SK-N-SH treated with all-trans-retinoic acid at 6 μM for 48 hours (cell line): ENCODE measurements around the gene FAM89A.

Experiments used
- TCF4 ChIP-seq: fragments of 250-450 bp; sonication (Bioruptor Pico); IDR thresholded peaks from 2 replicates; pipeline ENCODE4 v1.8.0; 2021; ENCODE audit warnings: mild to moderate bottlenecking, moderate library complexity, borderline replicate concordance
- TF ChIP-seq, protein P1 (sequence below): fragments of 250-450 bp; sonication (Bioruptor Pico); IDR thresholded peaks from 2 replicates; pipeline ENCODE4 v1.5.0; 2020; ENCODE audit warnings: mild to moderate bottlenecking, moderate library complexity

DNA sequence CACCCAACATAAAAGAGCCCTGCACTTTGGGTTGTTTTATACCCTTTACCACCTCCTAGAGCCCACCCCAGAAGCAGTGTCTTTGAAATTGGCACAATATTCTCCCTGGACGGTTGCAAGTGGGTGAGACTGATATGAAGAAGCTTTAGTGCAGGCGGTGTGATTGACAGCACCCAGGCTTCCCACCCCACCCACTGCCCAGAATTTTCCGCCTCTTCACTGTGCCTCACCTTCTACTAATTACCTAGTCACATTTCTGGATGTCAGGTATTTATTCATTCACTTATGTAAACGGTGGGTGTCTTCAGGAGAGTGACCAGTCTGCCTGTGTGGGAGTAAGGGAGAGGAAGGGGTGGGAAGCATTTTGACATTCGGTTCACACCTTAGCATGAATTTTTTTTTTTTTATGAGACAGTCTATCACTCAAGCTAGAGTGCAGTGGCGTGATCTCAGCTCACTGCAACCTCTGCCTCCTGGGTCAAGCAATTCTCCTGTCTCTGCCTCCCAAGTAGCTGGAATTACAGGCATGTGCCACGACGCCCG is 1.7 kb upstream of the FAM89A start:
- no peak for TF ChIP-seq TCF4
- TF ChIP-seq, protein P1, sequence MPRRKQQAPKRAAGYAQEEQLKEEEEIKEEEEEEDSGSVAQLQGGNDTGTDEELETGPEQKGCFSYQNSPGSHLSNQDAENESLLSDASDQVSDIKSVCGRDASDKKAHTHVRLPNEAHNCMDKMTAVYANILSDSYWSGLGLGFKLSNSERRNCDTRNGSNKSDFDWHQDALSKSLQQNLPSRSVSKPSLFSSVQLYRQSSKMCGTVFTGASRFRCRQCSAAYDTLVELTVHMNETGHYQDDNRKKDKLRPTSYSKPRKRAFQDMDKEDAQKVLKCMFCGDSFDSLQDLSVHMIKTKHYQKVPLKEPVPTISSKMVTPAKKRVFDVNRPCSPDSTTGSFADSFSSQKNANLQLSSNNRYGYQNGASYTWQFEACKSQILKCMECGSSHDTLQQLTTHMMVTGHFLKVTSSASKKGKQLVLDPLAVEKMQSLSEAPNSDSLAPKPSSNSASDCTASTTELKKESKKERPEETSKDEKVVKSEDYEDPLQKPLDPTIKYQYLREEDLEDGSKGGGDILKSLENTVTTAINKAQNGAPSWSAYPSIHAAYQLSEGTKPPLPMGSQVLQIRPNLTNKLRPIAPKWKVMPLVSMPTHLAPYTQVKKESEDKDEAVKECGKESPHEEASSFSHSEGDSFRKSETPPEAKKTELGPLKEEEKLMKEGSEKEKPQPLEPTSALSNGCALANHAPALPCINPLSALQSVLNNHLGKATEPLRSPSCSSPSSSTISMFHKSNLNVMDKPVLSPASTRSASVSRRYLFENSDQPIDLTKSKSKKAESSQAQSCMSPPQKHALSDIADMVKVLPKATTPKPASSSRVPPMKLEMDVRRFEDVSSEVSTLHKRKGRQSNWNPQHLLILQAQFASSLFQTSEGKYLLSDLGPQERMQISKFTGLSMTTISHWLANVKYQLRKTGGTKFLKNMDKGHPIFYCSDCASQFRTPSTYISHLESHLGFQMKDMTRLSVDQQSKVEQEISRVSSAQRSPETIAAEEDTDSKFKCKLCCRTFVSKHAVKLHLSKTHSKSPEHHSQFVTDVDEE (CRISPR knock-in tag) = no peak
